Stimulated activated CD8-positive, alpha-beta memory T cell treated with anti-CD3 and anti-CD28 coated beads, Interleukin-12 subunit alpha, Interleukin-12 subunit beta, amount 100 ng/mL, for 1 hour (primary cell): ENCODE measurements around the gene CDK4.
A peak's percentile ranks its signal among the peaks of the same experiment; 100 is the strongest.

ENCODE experiments used
- DNase-seq: peaks from one replicate; pipeline ENCODE4 v3.0.0-alpha.2; 2020; ENCODE audit warnings: low read depth

CDK4 gene

GRCh38 chr12:57771873-57772428, 19.8 kb upstream of the CDK4 start, which contains the start of gene METTL1:
METTL1 (minus strand) TSS chr12:57772105; CDS start chr12:57772083, 22 bp downstream.
- DNase-seq: peak; percentile 79

- peak; percentile 62 for DNase-seq
These were observed 19.2 kb upstream of the CDK4 start for GRCh38 chr12:57771236-57771872.

- no peak for DNase-seq
These were observed 18.6 kb upstream of the CDK4 start for GRCh38 chr12:57770734-57771133.

GRCh38 chr12:57769594-57769993, 17.5 kb upstream of the CDK4 start:
- DNase-seq: no peak

GRCh38 chr12:57767876-57768275, 15.8 kb upstream of the CDK4 start:
- no peak for DNase-seq

GRCh38 chr12:57767305-57767698, 15.2 kb upstream of the CDK4 start:
- DNase-seq: no peak

- no peak for DNase-seq
These were observed 14.6 kb upstream of the CDK4 start, which contains the start of gene CYP27B1 for GRCh38 chr12:57766464-57767304. CYP27B1 (minus strand) TSS chr12:57767078; CDS start chr12:57767041, 37 bp downstream.

- DNase-seq: no peak
These were observed 13.8 kb upstream of the CDK4 start for GRCh38 chr12:57765698-57766463.

- DNase-seq: no peak
These were observed 13.0 kb upstream of the CDK4 start for GRCh38 chr12:57765003-57765697.

GRCh38 chr12:57764662-57765002, 12.5 kb upstream of the CDK4 start:
- DNase-seq: no peak

- DNase-seq: no peak
These were observed 12.0 kb upstream of the CDK4 start for GRCh38 chr12:57763881-57764661.

- DNase-seq: no peak
These were observed 10.4 kb upstream of the CDK4 start for GRCh38 chr12:57762463-57762862.

- no peak for DNase-seq
These were observed 9.4 kb upstream of the CDK4 start for GRCh38 chr12:57761391-57761998.

GRCh38 chr12:57760347-57760982, 8.4 kb upstream of the CDK4 start:
- no peak for DNase-seq

GRCh38 chr12:57759360-57759980, 7.4 kb upstream of the CDK4 start:
- no peak for DNase-seq

GRCh38 chr12:57758552-57759359, 6.6 kb upstream of the CDK4 start:
- DNase-seq: no peak

- no peak for DNase-seq
These were observed 5.7 kb upstream of the CDK4 start for GRCh38 chr12:57757771-57758170.
